HG03432 (cell line): ENCODE measurements around the gene PCED1B.
"Not testable (repeated sequence)": the region's sequence is repeated elsewhere in the genome, so short reads cannot be mapped to it uniquely, and the experiment has no call there.

ENCODE experiments used
- ATAC-seq: cut with Tn5 transposase; IDR thresholded peaks from one replicate; pipeline ENCODE4 v1.9.1; 2021; ENCODE audit warnings: mild to moderate bottlenecking, moderate library complexity; ENCODE audit not compliant: unreplicated experiment

PCED1B gene

DNA sequence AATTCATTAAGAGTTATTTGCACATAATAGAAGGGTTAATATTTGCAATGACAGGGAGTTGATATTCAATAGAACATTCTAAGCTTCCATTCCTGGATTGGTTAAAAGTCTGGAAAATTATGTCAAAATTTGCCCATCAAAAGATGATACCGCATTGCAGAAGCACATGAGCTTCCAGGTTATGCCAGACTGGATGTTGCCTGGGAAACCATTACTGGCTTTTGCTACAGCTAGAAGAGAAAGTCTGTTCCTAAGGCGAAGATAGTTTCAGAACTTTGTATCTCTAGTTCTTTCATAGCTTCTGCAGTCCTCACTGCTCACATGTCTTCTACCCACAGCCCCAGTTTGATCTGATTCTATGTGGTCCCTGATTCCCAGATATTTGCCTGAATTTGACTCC is 122.8 kb downstream of the PCED1B start:
- ATAC-seq = no peak

DNA sequence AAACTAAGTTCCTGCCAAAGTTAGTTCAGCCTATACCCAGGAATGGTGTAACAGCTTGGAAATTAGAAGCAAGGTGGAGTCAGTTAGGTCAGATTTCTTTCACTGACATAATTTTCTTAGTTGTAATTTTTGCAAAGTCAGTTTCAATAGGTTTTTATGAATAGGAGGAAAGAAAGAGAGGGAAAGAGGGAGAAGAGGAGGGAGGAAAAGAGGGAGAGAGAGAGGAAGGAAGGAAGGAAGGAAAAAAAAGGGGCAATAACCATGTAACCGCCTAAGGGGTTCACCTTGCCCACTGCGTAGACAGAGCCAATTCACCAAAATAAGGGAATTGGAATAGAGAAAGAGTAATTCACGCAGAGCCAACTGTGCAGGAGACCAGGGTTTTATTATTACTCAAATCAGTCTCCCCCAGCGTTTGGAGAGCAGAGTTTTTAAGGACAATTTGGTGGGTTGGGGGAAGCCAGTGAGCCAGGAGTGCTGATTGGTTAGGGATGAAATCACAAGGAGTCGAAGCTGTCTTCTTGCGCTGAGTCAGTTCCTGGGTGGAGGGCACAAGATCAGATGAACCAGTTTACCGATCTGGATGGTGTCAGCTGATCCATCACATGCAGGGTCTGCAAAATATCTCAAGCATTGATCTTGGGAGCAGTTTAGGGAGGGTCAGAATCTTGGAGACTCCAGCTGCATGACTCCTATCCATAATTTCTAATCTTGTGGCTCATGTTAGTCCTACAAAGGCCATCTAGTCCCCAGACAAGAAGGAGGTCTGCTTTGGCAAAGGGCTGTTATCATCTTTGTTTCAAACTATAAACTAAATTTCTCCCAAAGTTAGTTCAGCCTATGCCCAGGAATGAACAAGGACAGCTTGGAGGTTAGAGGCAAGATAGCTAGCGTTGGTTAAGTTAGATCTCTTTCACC is 126.4 kb downstream of the PCED1B start:
- no peak for ATAC-seq

DNA sequence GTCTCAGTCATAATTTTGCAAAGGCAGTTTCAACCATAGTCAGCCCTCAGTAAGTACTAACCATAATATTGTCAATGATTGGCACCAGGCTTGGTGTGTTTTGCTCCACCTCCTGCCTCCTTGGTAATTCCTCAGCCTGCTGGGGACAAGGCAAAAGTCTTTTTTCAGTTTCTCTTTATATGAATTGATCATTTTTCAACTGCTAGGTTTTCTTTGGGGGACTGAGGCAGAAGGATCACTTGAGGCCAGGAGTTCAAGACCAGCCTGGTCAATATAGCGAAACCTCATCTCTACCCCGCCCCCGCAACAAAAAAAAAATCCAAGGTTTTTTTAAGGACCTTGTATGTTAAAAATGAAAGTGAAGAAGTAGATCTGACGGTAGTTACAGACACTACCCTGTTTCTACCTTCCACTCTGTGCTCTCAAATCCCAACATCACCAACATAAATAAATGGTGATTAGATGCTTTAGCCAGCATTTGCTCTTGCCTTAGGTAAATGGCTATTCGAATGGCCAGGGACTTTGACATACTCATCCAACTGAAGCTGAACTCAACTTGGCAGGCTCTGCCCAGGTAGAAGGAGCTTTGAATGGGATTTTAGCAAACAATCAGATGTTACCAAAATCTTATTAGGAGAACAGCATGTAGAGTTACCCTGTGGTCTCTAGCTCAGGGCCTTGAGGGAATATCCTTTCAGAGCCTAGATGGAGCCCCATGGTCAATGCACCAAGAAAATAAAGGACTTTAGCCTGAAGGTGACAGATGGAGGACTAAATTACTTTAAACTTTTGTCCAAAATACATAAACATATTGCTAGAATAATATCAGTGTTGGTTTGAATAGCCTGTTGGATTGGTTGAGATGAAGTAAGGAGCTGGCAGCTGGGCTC is 127.3 kb downstream of the PCED1B start:
- ATAC-seq = peak; percentile 1

DNA sequence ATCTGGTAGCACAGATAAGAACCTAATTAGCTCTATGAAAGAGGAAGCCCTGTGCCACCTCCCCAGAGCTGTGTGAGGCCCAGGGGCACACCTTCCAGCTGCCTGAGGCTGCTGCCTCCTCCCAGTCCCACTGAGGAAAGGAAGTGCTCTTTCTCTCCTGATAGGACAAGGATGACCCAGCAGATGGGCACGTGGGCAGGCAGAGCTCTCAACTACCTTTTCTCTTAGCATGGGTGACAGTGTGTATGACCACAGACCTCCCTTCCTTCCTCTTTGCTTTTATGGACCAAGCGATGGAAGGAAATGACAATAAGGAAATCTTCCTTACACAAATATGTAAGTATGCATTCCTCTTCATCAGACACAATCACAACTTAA is 127.9 kb downstream of the PCED1B start:
- ATAC-seq = peak; percentile 76

DNA sequence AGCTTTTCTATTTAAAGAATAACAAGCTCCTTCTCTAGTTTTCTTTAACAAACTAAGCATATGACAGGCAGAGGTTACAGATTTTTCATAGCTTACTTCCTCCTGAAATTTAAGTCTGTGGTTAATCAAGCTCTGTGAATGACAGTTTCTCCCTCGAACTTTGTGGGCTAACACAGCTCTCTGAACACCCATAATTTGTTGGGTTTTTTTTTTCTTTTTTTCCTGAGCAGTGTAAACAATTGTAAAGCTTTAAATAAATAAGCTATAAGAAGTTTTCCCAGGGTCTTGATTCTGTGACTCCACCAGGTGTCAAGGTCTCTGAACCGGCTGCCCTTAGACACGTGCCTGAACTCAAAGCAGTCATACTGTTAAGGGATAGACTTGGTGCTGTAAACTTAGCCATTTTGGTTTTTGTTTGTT is 128.4 kb downstream of the PCED1B start:
- ATAC-seq = peak; percentile 79

DNA sequence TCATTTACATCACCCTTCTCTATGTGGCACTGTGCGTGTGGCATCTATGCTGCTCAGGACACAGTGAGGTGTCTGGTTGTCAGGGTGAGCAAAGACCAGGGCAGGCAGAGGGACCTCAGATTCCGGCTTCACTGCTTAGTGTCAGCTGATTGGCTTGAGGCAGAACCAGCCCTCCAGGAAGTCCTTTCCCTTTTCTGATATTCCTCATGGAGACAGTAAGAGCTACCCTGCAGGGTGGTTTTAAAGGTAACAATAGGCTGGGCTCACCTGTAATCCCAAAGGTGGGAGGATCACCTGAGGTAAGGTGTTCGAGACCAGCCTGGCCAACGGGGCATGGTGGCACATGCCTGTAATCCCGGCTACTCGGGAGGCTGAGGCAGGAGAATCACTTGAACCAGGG is 129.6 kb downstream of the PCED1B start:
- no peak for ATAC-seq

DNA sequence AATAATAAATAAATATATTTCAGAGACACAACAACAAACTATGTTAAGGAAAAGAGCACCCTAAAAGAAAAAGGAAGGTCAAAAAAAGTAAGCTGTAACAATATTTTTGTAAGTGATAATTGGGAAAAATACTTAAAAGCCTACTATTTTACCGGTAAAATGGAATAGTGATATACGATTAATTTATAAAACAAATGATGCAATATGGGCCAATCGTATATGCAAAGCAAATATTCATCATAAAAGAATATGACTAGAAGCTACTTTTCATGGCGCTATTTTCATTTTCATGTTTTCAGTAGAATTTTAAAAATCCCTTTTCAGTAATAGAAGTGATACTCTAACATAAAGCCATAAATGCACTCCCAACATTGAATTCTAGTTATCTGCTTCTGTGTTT is 131.4 kb downstream of the PCED1B start:
- ATAC-seq = no peak

DNA sequence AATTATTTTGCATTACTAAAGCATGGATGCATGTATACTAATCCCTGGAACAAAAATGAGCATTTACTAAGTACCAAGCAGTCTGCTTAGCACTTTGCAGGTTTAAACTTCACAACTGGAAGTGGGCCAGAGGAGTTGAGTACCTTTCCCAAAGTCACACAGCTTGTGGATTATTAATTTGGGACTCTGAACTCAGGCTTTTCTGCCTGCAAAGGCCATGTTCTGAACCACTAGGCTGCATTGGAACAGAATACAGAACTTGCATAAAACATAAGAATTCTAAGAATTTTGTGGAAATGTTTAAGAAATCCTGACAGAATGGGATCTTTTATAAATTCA is 133.2 kb downstream of the PCED1B start:
- ATAC-seq = no peak

DNA sequence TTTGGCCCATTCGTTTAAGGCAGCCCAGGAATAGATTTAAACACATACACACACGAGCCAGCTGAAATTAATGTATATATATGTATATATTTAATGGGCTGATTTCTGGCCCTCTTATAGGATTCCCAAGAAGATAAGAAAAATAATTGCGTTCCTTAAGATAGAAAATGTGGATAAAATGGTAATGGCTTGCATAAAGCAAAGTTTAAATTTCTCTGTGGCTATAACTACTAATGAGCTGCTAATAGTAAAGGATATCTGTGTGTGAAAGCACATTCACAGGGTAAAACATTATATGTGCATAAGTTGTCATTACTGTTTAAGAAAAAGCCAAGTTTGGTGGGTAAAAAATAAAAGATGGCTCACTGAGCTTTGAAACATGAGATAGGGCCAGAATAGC is 134.0 kb downstream of the PCED1B start:
- ATAC-seq = no peak

DNA sequence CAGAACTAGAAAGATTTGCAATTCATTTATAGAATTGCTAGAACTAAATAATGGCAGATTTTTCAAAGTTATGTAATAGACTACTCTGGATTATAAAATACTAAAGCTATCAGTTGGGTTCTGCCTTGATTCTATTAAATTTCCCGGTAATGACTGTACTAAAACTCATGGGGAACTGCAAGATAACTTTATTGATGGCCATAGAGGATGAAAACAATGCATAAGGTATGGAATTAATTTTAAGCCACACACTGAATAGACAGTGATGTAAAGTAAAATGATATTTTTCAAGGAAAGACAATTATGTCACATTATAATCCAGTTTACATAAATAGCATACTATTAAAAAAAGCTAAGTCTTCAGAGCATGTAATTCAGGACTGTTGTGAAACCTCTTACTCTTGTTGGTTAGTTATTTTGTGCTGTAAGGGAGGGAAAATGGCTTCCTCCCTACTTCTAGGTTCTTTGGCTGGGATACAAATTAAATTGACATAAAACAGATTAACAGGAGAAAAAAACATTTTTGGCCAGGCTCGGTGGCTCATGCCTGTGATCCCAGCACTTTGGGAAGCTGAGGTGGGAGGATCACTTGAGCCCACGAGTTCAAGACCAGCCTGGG is 134.7 kb downstream of the PCED1B start:
- no peak for ATAC-seq

DNA sequence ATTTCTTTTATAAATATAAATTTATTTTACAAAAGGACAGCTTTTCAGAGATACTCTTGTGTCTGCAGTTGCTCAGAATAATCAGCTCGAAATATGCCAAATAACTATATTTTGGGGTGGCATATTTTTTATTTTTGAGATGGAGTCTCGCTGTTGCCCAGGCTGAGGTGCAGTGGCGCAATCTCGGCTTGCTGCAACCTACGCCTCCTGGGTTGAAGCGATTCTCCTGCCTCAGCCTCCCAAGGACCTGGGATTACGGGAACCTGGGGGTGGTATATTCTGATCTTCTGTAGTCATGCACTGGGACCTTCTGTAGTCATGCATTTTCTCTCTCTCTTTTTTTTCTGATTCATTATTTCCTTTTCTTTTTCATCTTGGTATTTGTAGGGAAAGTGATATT is 135.3 kb downstream of the PCED1B start:
- no peak for ATAC-seq

DNA sequence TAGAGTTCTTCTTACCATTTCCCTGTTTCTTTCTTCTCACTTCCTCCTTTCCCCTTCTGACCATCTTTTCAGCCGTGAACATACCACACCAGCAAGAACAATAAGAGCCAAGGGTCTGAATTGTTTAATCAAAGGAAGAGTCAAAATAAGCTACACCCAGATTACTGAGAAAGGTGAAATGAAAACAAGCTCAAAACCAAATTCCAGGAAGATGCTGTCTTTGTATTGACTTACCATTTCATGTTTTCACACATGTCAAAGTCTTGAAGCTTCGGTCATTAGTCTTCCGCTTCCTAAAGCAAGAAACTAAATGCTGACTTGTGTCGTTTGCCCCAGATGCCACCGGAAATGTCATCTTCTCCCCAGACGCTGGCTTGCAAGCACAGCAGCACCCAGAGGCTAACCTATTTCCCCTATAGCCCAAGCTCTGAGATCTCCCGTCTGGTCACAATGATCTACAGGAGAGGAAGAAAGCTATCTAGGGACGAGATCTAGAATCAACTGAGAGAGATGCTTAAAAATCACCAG is 136.8 kb downstream of the PCED1B start:
- ATAC-seq = peak; percentile 78

DNA sequence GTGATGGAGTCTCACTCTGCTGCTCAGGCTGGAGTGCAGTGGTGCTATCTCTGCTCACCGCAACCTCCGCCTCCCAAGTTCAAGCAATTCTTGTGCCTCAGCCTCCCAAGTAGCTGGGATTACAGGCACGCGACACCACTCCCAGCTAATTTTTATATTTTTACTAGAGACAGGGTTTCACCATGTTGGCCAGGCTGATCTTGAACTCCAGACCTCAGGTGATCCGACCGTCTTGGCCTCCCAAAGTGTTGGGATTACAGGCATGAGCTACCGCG is 138.1 kb downstream of the PCED1B start:
- not testable (repeated sequence) for ATAC-seq

DNA sequence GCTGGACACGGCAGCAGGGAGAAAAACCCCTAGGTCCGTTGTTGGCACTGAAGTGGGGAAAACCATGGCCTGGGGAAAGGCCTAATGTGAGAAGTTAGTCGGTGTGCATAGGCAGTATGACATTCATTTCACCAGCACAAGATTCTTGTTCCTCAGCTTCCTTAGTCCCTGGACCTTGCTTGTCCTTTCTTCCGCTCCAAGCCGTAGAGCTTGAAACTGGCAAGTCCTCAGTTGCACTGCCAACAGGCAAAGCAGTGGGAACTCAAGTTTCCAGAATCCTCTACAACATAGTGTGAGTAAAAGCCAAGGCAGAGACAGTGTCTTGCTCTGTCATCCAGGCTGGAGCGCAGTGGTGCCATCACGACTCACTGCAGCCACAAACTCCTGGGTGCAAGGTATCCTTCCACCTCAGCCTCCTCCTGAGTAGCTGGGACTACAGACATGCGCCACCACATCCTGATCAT is 138.8 kb downstream of the PCED1B start:
- ATAC-seq = no peak

DNA sequence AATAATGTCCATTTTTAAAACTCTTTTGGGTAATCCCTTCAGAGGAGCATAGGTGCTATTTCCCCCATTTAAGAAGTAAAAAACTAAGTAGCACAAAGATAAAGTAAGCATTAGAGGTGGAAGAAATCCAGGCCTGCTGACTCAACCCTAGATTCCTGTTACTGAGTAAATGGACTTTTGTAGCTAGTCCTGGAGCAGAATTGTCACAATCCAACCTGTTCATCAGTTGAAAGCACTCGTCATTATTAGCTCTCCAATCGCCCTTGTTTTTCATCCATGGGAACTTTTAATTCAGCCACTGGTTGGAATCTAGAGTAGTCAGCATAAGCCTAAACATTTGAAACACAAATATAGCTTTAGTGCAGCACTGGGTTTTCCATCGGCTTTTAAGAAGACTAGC is 139.8 kb downstream of the PCED1B start:
- no peak for ATAC-seq

DNA sequence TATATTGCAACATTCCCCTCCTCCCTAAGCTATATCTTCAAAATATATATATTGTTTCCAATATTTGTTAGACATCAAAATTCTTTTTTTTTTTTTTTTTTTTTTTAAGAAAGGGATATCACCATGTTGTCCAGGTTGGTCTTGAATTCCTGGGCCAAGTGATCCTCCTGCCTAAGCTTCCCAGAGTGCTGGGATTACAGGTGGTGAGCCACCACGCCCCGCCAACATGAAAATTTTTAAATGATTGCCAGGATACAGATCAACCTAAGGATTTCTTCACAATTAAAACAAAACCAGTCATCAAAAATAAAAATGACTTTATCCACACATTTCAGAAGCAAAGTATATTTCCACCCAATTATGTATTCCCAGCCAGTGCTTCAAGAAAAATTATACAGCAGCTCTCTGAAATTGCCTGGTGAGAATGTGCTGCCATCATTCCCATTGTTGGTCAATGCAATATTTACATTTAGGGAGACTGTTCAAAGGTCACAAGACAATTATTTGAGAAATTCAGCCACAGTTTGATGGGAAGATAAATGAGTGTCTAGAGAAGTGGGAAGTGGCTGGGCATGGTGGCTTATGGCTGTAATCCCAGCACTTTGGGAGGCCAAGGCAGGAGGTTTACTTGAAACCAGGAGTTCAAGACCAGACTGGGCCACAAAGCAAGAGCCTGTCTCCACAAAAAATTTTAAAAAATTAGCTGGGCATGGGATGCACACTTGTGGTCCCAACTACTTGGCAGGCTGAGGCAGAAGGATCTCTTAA is 142.0 kb downstream of the PCED1B start:
- ATAC-seq = no peak

DNA sequence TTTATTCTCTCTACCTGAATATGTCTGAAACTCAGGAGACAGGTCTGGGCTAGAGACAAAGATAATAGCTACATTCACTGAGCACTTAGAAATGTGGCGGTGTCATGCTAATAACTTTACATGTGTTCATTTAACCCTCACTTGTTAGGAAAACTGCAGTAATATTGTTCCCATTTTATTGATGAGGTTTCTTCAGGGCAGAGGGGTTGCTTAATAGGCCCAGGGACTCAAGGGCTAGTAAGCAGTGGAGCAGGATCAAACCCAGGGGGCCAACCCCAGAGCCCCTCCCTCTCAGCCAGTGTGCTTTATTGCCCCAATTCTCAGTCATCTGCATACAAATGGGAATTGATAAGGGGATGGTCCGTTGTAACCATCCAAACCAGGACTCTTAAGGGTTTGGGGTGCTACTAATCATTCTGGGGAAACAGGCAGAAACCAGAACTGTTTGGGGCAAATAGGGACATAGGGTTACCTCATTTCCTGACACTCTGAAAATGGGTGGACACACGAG is 143.2 kb downstream of the PCED1B start:
- no peak for ATAC-seq

DNA sequence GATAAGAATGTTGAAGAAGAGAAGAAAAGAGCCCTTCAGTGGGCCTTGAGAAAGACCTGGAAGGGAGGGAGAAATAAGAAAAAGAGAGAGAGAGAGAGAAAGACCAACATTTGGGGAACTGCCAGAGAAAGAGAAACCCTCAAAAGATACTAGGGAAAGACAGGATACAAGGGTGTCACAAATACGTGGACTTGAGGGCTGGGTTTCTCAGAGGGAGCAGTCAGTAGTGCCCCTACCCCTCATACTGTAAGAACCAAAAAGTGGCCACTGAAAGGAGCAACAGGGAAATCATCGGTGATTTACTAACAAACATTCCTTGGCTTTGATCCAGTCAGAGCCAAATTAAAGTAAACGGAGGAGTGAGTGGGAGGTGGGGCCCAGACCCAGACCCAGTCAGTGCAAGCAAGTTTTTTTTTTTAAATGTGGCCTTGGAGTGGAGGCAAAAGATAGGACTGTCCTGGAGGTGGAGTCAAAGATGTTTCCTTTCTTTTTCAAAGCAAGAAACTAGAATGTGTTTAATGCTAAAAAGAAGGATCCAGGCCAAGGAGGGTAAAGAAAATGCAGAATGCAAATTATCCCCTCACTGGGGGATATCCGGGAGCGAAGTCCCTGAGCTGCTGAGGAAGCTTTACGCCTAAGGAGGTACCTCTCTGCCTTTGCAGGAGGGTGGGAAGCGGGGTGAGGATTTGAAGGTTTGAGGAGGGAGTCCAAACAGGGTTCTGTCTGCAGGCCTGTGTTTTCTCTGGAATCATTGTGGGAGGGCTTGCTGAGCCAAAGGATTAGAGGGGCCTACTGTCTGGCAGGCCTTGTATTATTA is 143.8 kb downstream of the PCED1B start:
- ATAC-seq = no peak

DNA sequence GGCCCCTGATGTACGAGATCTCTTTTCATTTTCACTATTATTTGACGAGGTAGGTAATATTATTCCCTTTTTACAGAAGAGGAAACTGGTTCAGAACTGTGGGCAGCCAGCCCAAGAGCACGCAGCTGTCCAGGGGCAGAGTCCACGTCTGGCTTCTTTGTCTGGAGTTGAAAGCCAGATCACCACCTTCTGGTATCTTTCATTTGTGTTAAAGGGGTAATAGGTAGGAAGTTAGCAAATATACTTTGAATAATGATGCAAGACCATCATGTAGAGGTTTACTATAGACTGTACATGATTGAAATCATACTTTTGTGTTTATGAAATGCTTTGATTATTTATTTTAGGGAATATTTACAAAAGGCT is 144.4 kb downstream of the PCED1B start:
- no peak for ATAC-seq
